ENCODE results near the gene MRRF.

The MRRF gene

GRCh38 chr9:122264360-122265148 lies at the start of gene MRRF, which contains the start of gene RBM18:
TSS of gene MRRF (plus strand) at chr9:122264882. CDS start at chr9:122270892, 6,010 bp downstream.
TSS of gene RBM18 (minus strand) at chr9:122264840. CDS start at chr9:122261492, 3,348 bp downstream.
- TF ChIP-seq CTCF (IDR thresholded peaks at IDR 0.05; ENCODE audit: low read length, missing control alignments), result no peak
- peak; percentile 92 for DNase-seq (ENCODE audit: low read depth)
- H3K4me3 ChIP-seq (replicated peaks; ENCODE audit: low read depth, low read length), result peak within 1 kb of the TSS; percentile 83

- no peak for DNase-seq (ENCODE audit: low read depth)
- H3K4me3 ChIP-seq (replicated peaks; ENCODE audit: low read depth, low read length), result no peak overlapping the region
- no peak for TF ChIP-seq CTCF (IDR thresholded peaks at IDR 0.05; ENCODE audit: low read length, missing control alignments)
Measured at GRCh38 chr9:122215663-122216062, 49.0 kb upstream of the MRRF start.

- TF ChIP-seq CTCF (IDR thresholded peaks at IDR 0.05; ENCODE audit: low read length, missing control alignments), result no peak
Measured at GRCh38 chr9:122216138-122216797, 48.4 kb upstream of the MRRF start.

GRCh38 chr9:122216798-122217418 lies 47.8 kb upstream of the MRRF start:
- no peak overlapping the region for H3K4me3 ChIP-seq (replicated peaks; ENCODE audit: low read depth, low read length)
- TF ChIP-seq CTCF (IDR thresholded peaks at IDR 0.05; ENCODE audit: low read length, missing control alignments), result no peak
- DNase-seq (ENCODE audit: low read depth), result no peak

More at GRCh38 chr9:122216138-122216797, 48.4 kb upstream of the MRRF start:
- DNase-seq (ENCODE audit: low read depth), result no peak
- no peak overlapping the region for H3K4me3 ChIP-seq (replicated peaks; ENCODE audit: low read depth, low read length)

- H3K4me3 ChIP-seq (replicated peaks; ENCODE audit: low read depth, low read length), result no peak overlapping the region
- TF ChIP-seq CTCF (IDR thresholded peaks at IDR 0.05; ENCODE audit: low read length, missing control alignments), result no peak
- no peak for DNase-seq (ENCODE audit: low read depth)
Measured at GRCh38 chr9:122217640-122218039, 47.0 kb upstream of the MRRF start.

GRCh38 chr9:122218071-122218934 lies 46.4 kb upstream of the MRRF start:
- no peak overlapping the region for H3K4me3 ChIP-seq (replicated peaks; ENCODE audit: low read depth, low read length)
- DNase-seq (ENCODE audit: low read depth), result no peak

More at GRCh38 chr9:122218071-122218934, 46.4 kb upstream of the MRRF start:
- no peak for TF ChIP-seq CTCF (IDR thresholded peaks at IDR 0.05; ENCODE audit: low read length, missing control alignments)
